NCI-H446 (cell line): ENCODE measurements around the gene RPS29.
A peak's percentile ranks its signal among the peaks of the same experiment; 100 is the strongest.
"Not testable (repeated sequence)": the region's sequence is repeated elsewhere in the genome, so short reads cannot be mapped to it uniquely, and the experiment has no call there.

Experiments used
- DNase-seq, 2 experiments: peaks; one replicate each; lab custom pipeline; 2025; lab: John Stamatoyannopoulos, UW

Gene RPS29

DNA sequence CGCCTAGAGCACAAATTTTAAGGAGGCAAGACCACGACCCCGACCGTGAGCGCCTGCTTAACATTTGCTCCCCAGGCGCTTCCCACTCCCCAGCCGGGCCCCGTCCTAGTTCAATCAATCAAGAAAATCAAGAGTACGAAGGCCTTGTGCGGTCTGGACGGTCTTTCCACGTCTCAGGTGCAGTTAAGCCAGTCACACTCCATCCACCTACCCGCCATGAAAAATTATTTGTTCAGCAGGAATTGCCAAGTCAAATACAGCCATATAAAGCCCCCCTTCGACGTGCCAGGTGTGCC, 12.0 kb upstream of the RPS29 start:
- DNase-seq = no peak

DNA sequence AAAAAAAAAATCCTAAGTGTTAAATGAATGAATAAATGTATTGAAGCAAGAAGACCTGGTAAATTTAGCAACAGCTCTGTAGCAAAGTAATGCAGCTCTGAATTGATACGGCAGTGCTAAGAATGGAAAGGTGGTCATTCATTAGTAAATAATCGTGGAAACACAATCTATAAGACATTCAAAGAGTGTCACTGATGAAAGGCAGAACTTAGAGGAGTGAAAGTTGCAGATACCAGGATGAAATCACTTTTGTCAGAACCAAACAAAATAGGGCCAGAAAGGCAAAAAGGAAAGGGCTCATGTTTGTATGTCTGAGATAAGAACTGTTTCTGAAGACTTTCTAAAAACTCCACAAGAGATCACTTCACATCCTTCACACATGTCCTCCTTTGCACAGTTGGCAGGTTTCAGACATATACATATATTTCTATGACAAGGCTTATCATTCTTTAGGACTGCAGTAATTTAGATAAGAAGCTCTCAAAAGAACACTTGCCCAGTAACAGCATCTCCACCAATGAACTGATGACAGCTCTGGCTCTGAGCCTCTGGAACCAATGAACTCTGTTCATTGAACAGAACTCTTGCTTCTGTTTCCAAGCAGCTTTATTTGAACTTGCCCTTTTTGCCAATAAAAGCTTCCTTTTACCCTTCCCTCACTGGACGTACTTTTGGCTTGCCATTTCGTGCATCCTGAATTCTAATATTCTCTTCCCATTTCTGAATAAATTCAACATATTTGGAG, 8.3 kb upstream of the RPS29 start:
- peak in 1 of 2 experiments; percentile 11 for DNase-seq

DNA sequence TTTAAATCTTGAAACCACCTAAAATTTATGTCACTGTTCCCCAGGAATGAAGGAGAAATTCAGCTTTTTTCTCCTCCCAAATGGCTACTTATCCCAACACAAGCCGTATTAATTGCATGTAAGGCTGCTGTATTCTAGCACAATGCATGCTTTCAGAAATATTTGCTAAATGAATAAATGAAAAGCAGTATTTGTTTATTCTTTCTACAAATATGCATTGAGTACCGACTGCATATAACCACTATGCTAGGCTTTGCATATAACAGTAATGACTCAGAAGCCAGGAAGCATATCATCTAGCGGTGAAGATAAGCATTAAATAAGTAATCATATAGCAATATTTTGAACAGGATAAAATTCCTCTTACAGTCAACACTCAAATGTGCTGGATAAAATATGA, 6.8 kb upstream of the RPS29 start:
- no peak for DNase-seq

DNA sequence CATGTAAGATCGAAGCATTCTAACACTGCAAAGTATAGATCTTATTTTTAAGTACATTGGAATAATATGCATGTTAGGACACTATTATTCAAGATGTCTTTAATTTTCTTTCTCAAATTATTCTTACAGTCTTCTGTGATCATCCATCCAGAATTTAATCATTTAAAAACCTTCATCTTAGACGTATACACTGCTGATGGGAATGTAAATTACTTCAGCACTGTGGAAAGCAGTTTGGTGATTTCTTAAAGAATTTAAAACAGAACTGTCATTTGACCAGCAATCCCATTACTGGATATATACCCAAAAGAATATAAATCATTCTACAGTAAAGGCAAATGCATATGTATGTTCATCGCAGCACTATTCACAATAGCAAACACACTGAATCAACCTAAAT, 3.2 kb upstream of the RPS29 start:
- DNase-seq = no peak

DNA sequence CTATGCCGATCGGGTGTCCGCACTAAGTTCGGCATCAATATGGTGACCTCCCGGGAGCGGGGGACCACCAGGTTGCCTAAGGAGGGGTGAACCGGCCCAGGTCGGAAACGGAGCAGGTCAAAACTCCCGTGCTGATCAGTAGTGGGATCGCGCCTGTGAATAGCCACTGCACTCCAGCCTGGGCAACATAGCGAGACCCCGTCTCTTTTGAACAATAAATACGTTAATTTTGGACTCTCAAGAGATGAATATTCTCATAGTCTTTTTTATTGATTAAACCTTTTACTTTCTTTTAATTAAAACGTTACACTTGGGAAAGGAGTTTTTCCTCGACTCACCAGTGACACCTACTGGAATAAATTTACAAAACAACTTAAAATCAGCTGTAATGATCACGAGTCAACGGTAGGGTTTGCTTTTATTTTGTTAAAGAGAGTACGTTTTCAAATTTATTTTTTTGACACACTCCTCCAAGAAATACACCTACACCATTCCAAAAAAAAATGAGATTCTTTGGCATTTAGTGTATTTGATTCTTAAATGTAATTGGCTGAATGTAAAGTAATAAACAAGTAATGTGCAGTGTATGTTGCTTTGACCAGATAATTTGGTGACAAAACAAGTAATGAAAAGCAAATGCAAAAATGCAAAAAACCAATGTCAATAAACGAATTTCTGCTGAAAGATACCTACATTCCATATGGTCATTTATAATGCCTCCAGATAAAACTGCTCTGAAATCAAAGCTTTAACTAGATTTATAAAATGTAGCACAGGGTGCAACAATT, 687 bp upstream of the RPS29 start:
- peak; percentile 74 to 80 for DNase-seq

DNA sequence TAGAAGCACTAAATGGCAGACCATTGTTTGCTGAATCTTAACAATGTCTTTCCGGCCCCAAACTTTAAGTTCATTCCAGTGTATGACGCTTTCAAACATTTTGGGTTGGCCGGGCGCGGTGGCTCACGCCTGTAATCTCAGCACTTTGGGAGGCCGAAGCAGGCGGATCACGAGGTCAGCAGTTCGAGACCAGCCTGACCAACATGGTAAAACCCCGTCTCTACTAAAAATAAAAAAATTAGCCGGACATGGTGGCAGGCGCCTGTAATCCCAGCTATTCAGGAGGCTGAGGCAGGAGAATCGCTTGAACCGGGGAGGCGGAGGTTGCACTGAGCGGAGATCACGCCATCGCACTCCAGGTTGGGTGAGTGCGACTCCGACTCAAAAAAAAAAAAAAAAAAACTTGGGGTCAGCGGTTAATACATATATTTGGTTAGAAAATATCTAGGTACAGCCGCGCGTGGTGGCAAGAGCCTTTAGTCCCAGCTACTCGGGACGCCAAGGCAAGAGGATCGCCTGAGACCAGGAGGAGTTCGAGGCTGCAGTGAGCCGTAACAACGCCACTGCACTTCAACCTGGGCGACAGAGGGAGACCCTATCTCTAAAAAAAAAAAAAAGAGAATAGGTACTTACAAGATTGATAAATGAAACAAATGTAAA, 1.1 kb downstream of the RPS29 start:
- not testable (repeated sequence) for DNase-seq

DNA sequence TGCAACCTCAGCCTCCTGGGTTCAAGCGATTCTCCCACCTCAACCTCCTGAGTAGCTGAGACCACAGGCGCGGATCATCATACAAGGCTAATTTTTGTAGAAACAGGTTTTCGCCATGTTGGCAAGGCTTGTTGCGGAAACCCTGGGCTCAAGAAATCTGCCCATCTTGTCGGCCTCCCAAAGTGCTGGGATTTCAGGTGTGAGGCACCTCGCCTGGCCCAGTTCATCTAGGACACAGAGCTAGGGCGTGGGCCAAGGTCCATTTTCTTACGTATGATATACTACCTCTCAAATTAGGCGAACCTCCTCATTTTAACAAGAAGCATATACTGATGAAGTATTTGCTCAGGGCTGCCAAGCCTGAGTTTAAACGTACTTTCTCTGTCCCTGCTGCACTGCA, 2.1 kb downstream of the RPS29 start:
- no peak for DNase-seq

DNA sequence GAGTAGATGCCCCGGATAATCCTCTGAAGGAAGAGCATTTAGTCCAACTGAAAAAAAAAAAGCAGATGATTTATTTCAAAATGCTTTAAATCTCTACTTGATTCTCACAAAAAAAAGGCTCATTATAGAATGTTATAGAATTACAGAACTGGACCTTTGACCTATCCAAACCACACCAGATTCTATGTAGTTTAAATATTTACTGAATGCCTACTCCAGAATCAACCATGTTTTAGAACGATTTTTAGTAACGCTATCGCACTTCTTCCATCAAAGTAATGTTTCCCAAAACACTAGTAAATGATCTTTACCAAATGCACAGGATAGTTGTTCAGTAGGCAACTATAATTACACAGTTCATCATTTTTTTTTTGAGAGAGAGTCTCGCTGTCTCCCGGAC, 2.6 kb downstream of the RPS29 start:
- no peak for DNase-seq

DNA sequence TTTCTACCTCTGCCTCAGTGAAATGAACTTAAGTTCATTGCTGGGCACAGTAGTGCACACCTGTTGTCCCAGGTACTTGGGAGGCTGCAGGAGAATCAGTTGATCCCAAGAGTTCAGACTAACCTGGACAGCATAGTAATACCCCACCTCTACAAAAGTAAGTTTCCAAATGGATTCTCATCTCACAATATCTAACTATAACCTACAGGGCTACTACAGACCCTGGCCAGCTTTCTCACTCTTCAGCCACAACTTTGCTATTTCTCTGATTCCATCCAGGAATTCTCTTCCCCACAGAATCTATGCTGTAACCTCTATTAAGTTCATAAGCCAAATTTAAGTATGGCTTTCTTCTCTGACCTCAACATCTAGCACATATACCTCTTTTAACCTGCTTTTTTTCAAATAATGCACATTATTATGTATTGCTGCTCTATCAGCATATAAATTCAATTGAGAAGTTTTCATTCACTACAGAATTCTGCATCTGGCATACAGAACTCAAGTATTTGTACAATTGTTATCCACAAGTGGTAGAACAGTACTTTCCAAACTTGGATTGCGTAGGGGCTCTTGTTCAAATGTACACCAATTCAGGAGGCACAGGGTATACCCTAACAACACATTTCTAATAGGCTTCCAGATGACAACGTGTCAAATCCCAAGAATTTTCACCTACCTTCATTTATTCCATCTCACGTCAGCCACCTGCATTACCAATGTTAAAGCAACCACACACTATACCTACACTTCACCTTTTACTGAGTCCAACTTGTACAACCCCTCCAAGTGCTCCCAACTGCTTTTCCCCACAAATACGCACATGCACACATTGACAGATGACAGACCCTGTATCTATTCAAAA, 3.8 kb downstream of the RPS29 start:
- DNase-seq = no peak

DNA sequence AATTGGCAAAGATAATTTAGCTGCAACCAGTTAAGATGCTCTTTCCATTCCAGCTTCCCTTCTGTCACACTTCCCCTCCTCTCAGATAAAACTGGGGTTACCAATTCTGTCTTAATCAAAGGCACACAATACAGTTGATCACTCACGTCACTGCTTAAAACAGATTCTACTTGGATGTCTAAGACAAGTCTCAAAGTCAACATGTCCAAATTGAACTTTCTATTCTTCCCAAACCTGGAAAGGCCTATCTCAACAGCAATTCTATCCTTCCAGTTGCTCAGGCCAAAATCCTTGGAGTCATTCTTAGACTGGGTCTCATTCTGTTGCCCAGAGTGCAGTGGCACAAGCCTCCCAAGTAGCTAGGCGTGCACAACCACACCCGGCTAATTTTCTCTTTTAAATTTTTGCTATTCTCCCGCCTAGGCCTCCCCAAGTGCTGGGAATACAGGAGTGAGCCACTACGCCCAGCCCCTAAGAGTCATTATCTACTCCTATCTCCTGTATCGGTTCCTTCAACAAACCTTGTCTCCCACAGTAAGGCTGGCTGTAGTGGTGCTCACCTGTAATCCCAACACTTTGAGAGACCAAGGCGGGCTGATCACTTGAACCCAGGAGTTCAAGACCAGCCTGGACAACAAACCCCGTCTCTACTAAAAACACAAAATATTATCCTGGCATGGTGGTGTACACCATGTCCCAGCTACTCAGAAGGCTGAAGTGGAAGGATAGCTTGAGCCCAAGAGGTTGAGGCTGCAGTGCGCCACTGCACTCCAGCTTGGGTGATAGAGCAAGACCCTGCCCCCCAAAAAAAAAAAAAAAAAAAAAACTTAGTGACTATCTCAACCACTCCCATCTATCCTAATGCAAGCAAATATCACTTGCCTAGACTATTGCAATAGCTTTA, 4.7 kb downstream of the RPS29 start:
- DNase-seq = no peak

DNA sequence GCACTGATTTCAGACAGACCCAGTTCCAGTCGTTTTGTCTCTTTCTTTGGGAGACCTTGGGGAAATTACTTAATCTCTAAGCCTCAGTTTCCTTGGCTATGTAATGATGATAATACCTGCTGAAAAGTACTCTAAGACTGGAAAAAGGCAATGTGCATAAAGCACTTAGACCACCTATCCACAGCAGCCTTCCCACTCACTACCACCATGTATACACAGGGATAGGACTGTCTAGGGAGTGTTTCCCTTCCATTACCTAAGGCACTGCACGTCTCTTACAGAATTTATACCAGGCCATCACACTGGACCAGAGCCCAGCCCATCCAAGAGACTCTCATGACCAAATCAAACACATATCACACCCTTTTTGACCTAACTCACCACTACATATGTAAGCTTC, 6.3 kb downstream of the RPS29 start:
- DNase-seq = no peak

DNA sequence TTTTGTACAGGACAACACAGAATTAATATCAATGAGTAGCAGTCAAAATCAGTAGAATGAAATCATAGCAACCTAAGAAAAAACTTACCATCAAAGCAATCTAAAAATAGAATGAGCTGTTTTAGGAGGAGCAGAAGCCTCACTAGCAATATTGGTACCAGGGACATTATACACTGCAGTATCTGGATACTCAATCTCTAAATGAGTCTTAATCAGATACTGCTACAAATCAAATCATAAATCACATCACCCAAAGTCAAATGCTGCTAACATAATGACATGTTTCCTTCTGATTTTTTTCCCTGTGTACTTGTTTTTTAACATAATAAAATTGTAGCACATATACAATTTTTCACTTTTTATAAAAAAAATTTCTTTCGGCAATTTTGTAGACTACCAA, 8.0 kb downstream of the RPS29 start:
- DNase-seq = no peak

DNA sequence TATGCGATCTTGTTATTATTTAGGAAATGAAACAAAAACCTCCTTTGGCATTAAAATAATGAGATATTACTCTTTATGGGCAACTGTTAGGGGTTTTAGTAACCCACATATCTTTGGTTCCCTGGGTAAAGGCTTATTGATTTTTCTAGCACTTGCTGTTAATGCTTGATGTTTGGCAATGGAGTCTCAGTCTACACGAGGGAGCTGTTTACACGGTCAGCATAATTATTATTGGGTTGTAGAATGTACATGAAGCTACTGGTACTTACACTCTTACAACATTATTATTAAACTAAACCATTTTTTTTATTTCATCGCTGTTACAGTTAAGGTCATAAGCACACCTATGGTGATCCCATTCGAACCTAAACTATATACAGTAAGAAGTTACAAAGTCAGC, 12.1 kb downstream of the RPS29 start:
- DNase-seq = no peak

DNA sequence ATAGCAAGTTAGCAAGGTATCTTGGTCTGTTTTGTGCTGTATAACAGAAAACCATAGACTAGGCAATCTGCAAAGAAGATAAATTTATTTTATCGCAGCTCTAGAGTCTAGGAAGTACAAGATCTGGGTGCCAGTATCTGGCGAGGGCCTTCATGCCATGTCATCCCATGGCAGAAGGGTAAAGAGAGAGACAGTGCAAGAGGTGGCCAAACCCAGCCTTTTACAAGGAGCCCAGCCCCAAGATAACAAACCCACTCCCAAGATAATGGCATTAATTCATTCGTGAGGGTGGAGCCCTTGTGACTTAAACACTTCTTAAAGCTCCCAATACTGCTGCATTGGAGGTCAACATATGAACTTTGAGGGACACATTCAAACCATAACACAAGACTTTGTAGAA, 16.9 kb downstream of the RPS29 start:
- no peak for DNase-seq

DNA sequence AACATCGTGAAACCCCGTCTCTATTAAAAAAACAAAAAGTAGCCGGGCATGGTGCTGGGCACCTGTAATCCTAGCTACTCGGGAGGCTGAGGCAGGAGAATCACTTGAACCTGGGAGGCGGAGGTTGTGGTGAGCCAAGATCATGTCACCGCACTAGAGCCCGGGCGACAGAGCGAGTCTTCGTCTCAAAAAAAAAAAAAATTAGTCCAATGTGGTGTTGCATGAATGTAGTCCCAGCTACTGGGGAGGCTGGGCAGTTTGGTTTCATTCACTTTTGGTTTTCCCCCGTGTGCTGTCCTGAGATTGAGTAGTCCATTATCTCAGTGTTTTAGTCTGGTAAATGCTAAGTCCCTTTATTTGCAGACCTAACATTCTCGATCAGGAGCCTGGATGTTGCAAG, 19.5 kb downstream of the RPS29 start:
- DNase-seq = no peak

DNA sequence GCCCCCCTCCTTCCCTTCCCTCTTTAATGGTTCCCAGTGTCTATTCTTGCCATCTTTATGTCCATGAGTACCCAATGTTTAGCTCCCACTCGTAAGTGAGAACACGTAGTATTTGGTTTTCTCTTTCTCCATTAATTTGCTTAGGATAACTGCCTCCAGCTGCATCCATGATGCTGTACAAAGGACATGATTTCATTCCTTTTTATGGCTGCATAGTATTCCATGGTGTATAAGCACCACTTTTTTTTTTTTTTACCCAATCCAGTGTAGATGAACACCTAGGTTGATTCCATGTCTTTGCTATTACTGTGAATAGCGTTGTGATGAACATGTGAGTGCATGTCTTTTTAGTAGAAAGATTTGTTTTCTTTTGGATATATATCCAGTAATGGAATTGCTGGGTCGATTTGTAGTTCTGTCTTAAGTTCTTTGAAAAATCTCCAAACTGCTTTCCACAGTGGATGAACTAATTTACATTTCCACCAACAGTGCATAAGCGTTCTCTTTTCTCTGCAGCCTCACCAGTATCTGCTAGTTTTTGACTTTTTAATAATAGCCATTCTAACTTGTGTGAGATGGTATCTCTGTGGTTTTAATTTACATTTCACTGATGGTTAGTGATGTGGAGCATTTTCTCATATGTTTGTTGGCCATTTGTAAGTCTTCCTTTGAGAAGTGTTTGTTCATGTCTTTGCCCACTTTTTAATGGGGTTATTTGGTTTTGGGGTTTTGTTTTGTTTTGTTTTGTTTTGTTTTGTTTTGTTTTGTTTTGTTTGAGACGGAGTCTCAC, 26.0 kb downstream of the RPS29 start:
- no peak for DNase-seq

DNA sequence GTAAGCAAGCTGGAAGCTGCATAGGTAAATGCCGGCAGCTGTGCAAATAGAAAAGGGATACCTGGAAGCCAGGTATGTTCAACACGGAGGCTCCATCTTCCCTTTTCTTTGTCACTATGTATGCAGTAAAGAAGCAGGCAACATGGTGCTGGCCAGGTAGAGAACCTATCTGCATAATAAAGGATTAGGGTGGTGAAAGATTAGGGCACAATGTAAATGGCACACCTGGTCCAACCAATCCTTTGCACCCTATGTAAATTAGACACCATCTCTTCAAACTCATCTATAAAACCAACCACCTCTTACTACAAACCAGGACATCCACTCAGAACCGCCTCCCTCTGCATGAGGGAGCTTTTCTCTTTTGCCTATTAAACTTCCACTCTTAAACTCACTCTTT, 32.3 kb downstream of the RPS29 start:
- no peak for DNase-seq

DNA sequence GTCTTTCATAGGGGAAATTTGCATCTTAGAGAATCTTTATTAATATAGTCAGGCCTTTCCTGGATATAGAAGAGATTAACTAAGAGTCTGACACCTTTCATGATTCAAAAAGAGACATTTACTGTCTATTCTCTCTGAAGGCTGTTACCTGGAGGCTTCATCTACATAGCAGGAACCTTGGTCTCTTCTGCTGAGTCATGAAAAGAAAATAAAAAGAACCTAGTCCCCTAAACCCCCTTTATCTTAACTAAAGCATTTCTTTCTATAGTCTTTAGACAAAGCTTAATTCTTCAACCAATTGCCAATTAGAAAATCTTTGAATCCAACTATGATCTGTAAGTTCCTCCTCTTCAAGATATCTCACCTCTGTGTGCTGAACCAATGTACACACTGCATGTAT, 33.1 kb downstream of the RPS29 start:
- no peak for DNase-seq

DNA sequence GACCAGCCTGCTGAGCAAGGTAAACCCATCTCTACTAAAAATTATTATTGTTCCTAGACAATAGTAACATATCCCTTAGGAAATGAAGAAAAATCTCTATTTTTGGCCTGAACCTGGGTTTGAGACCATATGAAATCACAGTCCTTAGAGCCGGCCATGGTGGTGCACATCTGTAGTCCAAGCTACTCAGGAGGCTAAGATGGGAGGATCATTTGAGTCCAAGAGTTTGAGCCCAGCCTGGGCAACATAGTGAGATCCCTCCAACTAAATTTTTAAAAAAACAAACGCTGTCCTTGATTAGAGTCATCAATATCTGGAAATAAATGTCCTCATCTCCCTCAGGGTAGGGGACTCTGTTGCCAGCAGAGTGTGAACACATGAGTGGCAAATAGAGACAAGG, 34.6 kb downstream of the RPS29 start:
- no peak for DNase-seq
